Stimulated activated CD8-positive, alpha-beta memory T cell treated with anti-CD3 and anti-CD28 coated beads, Interleukin-12 subunit alpha, Interleukin-12 subunit beta, amount 100 ng/mL, for 24 hours (primary cell): ENCODE data around the gene CDH10.

Source experiments
- DNase-seq: peaks from one replicate; pipeline ENCODE4 v3.0.0-alpha.2; 2020; ENCODE audit errors: extremely low read depth

CDH10 gene

GRCh38 chr5:24602188-24602587 is 42.6 kb downstream of the CDH10 start:
- no peak for DNase-seq

- no peak for DNase-seq
Observed at GRCh38 chr5:24598956-24599355, 45.8 kb downstream of the CDH10 start.

GRCh38 chr5:24595329-24595728 is 49.4 kb downstream of the CDH10 start:
- no peak for DNase-seq

GRCh38 chr5:24591426-24591825 is 53.4 kb downstream of the CDH10 start:
- no peak for DNase-seq

GRCh38 chr5:24589566-24589965 is 55.2 kb downstream of the CDH10 start:
- no peak for DNase-seq

GRCh38 chr5:24585751-24586150 is 59.0 kb downstream of the CDH10 start:
- DNase-seq: no peak

- no peak for DNase-seq
Observed at GRCh38 chr5:24571302-24571701, 73.5 kb downstream of the CDH10 start.

GRCh38 chr5:24566933-24567332 is 77.8 kb downstream of the CDH10 start:
- no peak for DNase-seq

GRCh38 chr5:24555229-24555628 is 89.5 kb downstream of the CDH10 start:
- no peak for DNase-seq

- no peak for DNase-seq
Observed at GRCh38 chr5:24547132-24547531, 97.6 kb downstream of the CDH10 start.

- DNase-seq: no peak
Observed at GRCh38 chr5:24539613-24540012, 105.2 kb downstream of the CDH10 start.

- no peak for DNase-seq
Observed at GRCh38 chr5:24538346-24538745, 106.4 kb downstream of the CDH10 start.

- no peak for DNase-seq
Observed at GRCh38 chr5:24535646-24536045, 109.1 kb downstream of the CDH10 start.

GRCh38 chr5:24530906-24531305 is 113.9 kb downstream of the CDH10 start:
- DNase-seq: no peak

- DNase-seq: no peak
Observed at GRCh38 chr5:24525414-24525813, 119.4 kb downstream of the CDH10 start.

- DNase-seq: no peak
Observed at GRCh38 chr5:24512423-24512822, 132.4 kb downstream of the CDH10 start.

GRCh38 chr5:24510523-24510988 is 134.2 kb downstream of the CDH10 start:
- DNase-seq: no peak

GRCh38 chr5:24509943-24510342 is 134.8 kb downstream of the CDH10 start:
- no peak for DNase-seq

GRCh38 chr5:24505258-24505657 is 139.5 kb downstream of the CDH10 start:
- no peak for DNase-seq

GRCh38 chr5:24497591-24498157 is 147.1 kb downstream of the CDH10 start:
- DNase-seq: no peak

GRCh38 chr5:24497145-24497544 is 147.6 kb downstream of the CDH10 start:
- no peak for DNase-seq

- no peak for DNase-seq
Observed at GRCh38 chr5:24496268-24496667, 148.5 kb downstream of the CDH10 start.

- no peak for DNase-seq
Observed at GRCh38 chr5:24492229-24492628, 152.5 kb downstream of the CDH10 start.

- no peak for DNase-seq
Observed at GRCh38 chr5:24491490-24491889, 153.3 kb downstream of the CDH10 start.
